ENCODE measurements around the gene GAL.

GAL gene

DNA sequence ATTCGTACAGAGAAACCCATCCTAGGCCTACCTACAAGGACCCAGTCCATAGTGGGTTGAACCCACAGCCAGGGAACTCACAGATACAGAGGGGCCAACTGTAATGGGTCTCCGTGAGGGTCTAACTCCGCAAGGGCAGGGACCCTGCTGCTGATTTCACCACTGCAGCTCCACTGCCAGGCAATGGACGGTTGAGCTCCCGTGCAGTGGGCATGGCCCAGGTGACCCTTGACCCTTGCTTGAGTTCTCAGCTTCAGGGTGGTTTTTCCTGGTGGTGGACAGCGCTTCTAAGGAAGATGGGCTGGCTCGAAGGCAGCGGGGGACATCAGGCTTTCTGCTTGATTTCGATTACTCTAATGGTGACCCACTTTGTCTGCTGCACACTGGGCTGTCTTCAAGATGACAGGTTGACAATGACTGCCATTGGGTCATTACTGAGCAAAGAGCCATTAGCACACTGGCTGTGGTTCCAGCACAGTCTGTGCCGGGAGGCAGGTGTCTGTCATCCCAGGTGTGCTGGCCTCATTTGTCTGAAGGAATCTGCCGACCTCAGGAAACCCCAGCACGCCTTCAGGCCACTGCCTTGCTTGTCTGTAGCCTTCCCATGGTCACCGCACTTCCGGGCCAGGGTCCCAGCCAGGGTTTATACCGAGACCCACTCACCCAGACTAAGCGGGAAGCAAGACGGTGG, 3.7 kb upstream of the GAL start:
- DNase-seq (ENCODE audit: low read depth in 2 of 2): no peak

GRCh38 chr11:68682531-68682961, 1.8 kb upstream of the GAL start:
- DNase-seq (ENCODE audit: low read depth in 2 of 2): no peak

DNA sequence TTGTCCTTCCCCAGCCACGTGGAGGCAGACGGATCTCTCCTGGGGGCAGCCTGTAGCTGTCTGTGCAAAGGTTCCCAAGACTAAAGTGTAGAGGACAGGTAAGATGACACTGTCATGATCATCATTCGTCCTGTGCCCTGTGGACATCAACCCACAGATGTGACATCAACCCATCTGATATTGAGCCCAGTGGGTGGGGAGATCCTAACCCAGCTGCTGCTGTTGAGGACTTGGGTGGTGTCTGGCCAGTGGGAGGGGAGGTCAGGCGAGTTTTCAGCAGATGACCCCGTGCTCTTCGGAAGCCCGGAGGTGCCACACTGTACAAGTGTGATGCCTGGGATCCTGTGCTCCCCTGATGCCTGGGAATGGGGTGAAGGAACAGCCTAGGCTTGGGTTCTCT, 1.2 kb upstream of the GAL start:
- DNase-seq (ENCODE audit: low read depth in 2 of 2): no peak

GRCh38 chr11:68683536-68684384, 584 bp upstream of the GAL start:
- DNase-seq (ENCODE audit: low read depth in 2 of 2): no peak

DNA sequence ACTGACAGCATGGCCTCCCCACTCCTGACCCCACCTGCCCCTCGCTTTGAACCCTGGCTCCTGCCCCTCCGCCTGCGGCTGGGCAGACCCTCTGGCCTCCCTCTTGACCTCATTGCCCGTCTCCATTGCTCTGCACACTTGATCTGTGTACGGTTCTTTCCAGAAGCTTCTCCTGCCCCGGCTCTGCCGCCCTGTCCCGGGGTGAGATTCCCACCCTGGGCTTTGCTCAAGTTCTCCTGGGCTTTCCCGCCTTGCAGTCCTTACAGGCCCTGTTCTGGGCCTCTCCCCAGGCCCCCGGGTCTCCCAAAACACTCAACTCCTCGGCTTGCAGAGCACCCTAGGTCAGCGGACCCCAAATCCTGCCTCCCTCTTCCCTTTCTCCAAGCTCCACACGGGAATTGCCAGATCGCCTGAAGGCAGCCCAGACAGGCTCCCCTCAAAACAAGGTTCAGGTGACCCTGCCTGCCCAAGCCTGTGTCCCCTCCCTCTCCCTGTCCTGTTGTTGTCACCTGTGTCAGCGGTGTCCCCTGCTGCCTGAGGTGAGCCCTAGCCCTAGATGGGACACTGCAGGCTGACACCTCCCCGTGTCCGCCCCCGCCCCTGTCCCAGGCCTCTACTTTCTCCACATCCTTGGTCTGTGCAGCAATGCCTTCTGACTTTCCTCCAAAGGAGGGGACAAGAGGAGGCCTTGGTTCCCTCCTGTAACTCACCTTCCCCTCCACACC, 1.5 kb downstream of the GAL start:
- no peak for DNase-seq (ENCODE audit: low read depth in 2 of 2)

DNA sequence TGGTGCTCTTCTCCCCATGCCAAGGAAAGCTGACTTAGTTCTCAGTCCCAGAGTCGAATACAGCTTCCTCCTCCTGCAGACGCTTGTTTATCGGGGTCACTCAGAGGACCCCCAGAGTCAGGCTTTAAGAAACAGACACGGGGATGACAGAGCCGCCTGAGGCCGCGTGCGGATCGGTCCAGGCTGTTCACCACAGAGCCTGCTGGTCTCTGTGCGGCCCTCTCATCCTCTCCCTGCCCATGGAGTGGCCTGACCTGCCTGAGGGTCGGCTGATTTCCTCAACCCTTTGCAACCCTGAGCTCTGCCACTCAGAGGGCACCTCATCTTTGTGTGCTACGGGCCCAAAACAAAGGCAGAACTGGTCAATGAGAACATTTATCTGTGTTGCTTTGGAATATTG, 2.1 kb downstream of the GAL start:
- DNase-seq (ENCODE audit: low read depth in 2 of 2): no peak

- DNase-seq (ENCODE audit: low read depth in 2 of 2): no peak
Observed at GRCh38 chr11:68687311-68687710, 3.0 kb downstream of the GAL start.

GRCh38 chr11:68687986-68688385, 3.6 kb downstream of the GAL start:
- DNase-seq (ENCODE audit: low read depth in 2 of 2): no peak

GRCh38 chr11:68688881-68689280, 4.5 kb downstream of the GAL start:
- DNase-seq (ENCODE audit: low read depth in 2 of 2): no peak

- DNase-seq (ENCODE audit: low read depth in 2 of 2): no peak
Observed at GRCh38 chr11:68689737-68690625, 5.6 kb downstream of the GAL start.

DNA sequence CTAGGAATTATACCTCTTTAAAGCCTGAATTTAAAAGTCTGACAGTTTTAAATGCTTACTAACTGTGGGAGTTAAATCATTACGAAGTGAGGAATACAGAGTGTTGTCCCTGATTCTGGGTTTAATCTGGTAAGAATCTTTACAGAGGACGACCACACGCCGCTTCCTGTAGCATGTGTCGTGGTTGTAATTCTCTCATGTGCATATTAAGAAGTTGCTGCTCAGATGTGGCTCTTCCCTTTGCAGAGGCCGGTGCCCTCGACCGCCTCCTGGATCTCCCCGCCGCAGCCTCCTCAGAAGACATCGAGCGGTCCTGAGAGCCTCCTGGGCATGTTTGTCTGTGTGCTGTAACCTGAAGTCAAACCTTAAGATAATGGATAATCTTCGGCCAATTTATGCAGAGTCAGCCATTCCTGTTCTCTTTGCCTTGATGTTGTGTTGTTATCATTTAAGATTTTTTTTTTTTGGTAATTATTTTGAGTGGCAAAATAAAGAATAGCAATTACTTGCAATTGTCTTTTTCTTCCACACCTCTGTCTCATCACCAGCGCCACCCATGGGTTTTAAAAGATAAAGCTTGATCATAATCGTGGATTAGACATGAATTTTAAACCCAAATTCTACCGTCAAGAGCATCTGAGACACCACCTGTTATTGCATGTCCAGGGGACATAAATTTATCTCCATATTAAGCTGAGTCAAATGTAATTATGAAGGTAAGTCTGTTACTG, 6.5 kb downstream of the GAL start:
- no peak for DNase-seq (ENCODE audit: low read depth in 2 of 2)

DNA sequence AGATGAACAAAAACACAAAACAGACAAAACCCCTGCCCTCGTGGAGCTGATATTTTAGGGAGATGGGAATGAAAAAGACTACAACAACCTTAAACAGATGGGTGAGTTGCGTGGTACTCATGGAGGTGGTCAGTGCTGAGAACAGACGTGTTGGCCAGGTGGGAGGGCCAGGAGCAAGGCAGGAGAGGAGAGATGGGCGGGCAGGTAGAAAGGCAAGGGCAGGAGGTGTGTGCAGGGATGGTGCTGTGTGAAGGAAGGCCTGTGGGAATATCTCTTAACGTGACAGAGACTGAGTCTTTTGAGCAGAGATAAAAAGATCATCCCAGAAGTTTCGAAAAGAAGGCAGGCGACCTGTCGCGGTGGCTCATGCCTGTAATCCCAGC, 7.0 kb downstream of the GAL start:
- no peak for DNase-seq (ENCODE audit: low read depth in 2 of 2)

DNA sequence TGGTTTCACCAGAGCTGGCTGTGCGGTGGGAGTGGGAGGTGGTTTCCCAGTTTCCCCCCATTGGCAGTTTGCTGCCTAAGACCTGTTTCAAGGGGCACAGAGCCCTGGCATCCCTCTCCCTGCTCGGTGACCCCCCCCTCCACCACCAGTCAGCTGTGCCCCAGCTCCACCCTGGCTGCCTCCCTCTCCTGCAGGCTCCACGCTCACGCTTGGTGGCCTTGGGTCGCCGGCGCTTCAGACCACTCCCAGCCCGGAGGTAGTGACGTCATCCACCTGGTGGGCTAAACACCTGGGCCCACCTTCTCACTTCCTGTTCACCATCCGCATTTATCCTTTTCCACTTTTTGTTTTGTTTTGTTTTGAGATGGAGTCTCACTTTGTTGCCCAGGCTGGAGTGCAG, 7.8 kb downstream of the GAL start:
- DNase-seq (ENCODE audit: low read depth in 2 of 2): no peak

DNA sequence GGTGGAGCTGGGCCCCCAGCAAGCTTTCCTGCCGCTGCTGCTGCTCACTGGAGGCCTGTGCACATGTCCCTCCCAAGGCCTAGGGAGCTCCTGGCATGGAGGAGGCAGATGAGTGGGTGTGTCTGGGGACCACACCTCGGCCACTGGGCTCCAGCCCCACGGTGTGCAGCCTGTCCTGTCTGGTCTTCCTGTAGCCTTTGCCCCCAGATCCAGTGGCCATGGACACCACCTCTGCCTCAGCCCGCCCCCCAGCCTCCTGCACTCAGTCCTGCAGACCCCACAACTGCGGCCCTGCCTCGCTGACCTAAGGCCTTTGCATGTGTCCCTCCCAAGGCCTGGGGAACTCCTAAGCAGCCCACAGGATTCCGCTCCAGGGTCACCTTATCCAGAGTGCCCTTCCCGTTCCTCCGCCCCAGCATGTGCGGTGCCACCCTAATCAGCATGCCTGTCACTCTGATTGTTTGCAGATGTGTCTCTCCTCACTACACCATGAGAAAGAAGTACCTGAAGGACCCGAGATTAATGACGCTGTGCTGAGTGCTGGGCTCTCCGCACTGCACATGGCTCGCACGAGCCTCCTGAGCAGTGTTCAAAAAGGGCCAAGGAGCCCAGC, 8.6 kb downstream of the GAL start:
- no peak for DNase-seq (ENCODE audit: low read depth in 2 of 2)

GRCh38 chr11:68693484-68693882, 9.1 kb downstream of the GAL start:
- no peak for DNase-seq (ENCODE audit: low read depth in 2 of 2)

- no peak for DNase-seq (ENCODE audit: low read depth in 2 of 2)
Observed at GRCh38 chr11:68694431-68695297, 10.3 kb downstream of the GAL start.

DNA sequence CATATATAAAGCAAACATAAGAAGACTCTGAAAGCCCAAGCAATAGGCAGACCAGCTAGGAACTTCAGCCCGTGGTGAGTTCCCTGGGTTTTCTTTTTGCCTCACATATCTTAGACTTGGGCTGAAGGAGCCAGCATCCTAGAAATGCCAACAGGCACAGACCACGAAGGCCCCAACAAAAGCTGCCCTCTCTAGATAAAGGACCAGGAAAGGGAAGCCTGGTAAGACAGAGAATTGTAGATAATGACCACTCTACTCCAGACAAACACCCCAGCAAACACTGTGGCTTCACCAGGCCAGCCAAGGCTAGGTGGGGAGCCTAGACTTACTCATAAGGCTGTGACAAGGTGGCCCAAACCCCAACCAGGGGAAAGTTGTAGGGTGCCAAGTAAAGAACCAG, 11.2 kb downstream of the GAL start:
- no peak for DNase-seq (ENCODE audit: low read depth in 2 of 2)

GRCh38 chr11:68698993-68699392, 14.6 kb downstream of the GAL start:
- DNase-seq (ENCODE audit: low read depth in 2 of 2): no peak

- DNase-seq (ENCODE audit: low read depth in 2 of 2): no peak
Observed at GRCh38 chr11:68704887-68705286, 20.5 kb downstream of the GAL start.

GRCh38 chr11:68707527-68707926, 23.2 kb downstream of the GAL start:
- DNase-seq (ENCODE audit: low read depth in 2 of 2): no peak
